Small intestine (tissue), 7 donors: ENCODE measurements around the gene METTL5. TPM values are rescaled to one million over a fixed set of nuclear protein-coding genes. Genes with fewer than 3 reads are reported as not detected.

Experiments used
- DNase-seq, 2 donors: peaks; one replicate each; pipeline versions ENCODE4 v3.0.0 to v3.0.0-alpha.2; 2013
- FAIRE-seq: peaks from 2 replicates; lab custom pipeline; 2012; peaks lifted over from hg19 to GRCh38; lab: Jason Lieb, UNC
- H3K27ac ChIP-seq, 3 donors: one replicate each; pipeline ENCODE4 v1.5.1; 2013; ENCODE audit warnings: low read length in 2 of 3, mild to moderate bottlenecking in 2 of 3, control low read depth in 1 of 3, inconsistent platforms in 1 of 3, low read depth in 1 of 3, moderate library complexity in 1 of 3
- H3K27me3 ChIP-seq, 3 donors: one replicate each; pipeline ENCODE4 v1.6.1; 2013; ENCODE audit warnings: low read length in 3 of 3, inconsistent platforms in 1 of 3; ENCODE audit not compliant: control insufficient read depth in 3 of 3, insufficient read depth in 3 of 3
- H3K36me3 ChIP-seq, 3 donors: one replicate each; pipeline ENCODE4 v1.6.1; 2013; ENCODE audit warnings: low read length in 3 of 3, inconsistent platforms in 1 of 3, low read depth in 1 of 3, mild to moderate bottlenecking in 1 of 3, moderate library complexity in 1 of 3; ENCODE audit not compliant: control insufficient read depth in 3 of 3, insufficient read depth in 2 of 3
- H3K4me1 ChIP-seq, 3 donors: one replicate each; pipeline ENCODE4 v1.6.1; 2013; ENCODE audit warnings: low read length in 2 of 3, inconsistent platforms in 1 of 3, low read depth in 1 of 3, mild to moderate bottlenecking in 1 of 3, moderate library complexity in 1 of 3; ENCODE audit not compliant: control insufficient read depth in 3 of 3, insufficient read depth in 2 of 3
- H3K4me3 ChIP-seq, 3 donors: one replicate each; pipeline ENCODE4 v1.5.1; 2013; ENCODE audit warnings: low read length in 3 of 3, control low read depth in 1 of 3, inconsistent platforms in 1 of 3, low read depth in 1 of 3, mild to moderate bottlenecking in 1 of 3, moderate library complexity in 1 of 3
- H3K9me3 ChIP-seq, 2 donors: one replicate each; pipeline ENCODE4 v1.6.1; 2013; ENCODE audit warnings: low read depth in 1 of 2, low read length in 1 of 2; ENCODE audit not compliant: control insufficient read depth in 2 of 2, insufficient read depth in 1 of 2
- WGBS, 3 donors: extraction: QIAGEN DNeasy Blood & Tissue Kit; methylation state at CpG; one replicate each; pipeline ENCODE4 v1.1.7; 2013; 5-methylcytosine and 5-hydroxymethylcytosine counted together
- polyA plus RNA-seq, 4 donors: library from polyadenylated mRNA; stranded (reverse) in 3 of 4; unstranded in 1 of 4; fragments of 200-250 nt in 3 of 4; fragments of 120-200 nt in 1 of 4; gene quantifications; one replicate each; pipeline versions ENCODE4 v1.2.1 to v1.2.3, GENCODE V29; 2013
- donor health status: healthy with polysubstance abuse.
- donor health status: control.
- donor health status: control.
- donor health status: Bipolar disorder and iron deficiency.
- donor health status: healthy.

METTL5 gene
- polyA plus RNA-seq, 4 donors: 44.3 to 75.8 (median 51.2) TPM

- FAIRE-seq: no peak
- H3K36me3 ChIP-seq: no peaks in the 10 kb centered on the region
- WGBS, 3 donors: 83 to 89% (median 86%) methylated on average over 4 to 5 of the region's 5 CpGs
Measured at GRCh38 chr2:169790581-169790980, 34.1 kb downstream of the METTL5 start.

DNA sequence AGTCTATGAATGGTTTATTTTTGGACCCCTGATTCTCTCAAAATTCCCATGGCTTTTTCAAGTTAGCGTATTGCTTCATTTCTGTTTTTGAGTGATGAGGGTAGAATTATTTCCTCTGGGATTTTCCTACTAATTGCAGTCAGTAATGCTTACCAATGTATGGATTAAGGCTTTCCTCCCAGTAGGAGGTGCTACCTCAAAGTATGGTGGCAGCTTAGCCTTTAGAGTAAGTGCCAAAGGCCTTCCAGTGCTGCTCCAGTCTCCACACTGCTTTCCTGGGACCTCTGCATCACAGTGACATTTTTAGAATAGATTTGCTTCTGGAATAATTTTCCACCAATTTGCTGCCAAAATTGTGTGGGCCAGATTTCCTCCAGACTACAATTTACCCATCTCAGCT, 42.2 kb downstream of the METTL5 start:
- Histone ChIP-seq H3K36me3 (no peaks in the 10 kb centered on the region), H3K27ac (no peak overlapping the region), H3K4me3 (no peak overlapping the region), H3K9me3 (no peaks in the 10 kb centered on the region), H3K4me1 (no peaks in the 10 kb centered on the region), H3K27me3 (no peaks in the 10 kb centered on the region)
- DNase-seq (no peak), FAIRE-seq (no peak)
- 93 to 97% (median 94%) methylated on average over 1 of the region's 1 CpG for WGBS, 3 donors

More at GRCh38 chr2:169790581-169790980, 34.1 kb downstream of the METTL5 start:
- DNase-seq: no peak
- peaks cover 0 to 2% (median 0%) of the 10 kb centered on the region in 3 donors for H3K27me3 ChIP-seq
- no peak overlapping the region for H3K4me3 ChIP-seq
- H3K27ac ChIP-seq: no peak overlapping the region
- no peaks in the 10 kb centered on the region for H3K4me1 ChIP-seq
- peaks cover 0 to 3% of the 10 kb centered on the region in 2 donors for H3K9me3 ChIP-seq

DNA sequence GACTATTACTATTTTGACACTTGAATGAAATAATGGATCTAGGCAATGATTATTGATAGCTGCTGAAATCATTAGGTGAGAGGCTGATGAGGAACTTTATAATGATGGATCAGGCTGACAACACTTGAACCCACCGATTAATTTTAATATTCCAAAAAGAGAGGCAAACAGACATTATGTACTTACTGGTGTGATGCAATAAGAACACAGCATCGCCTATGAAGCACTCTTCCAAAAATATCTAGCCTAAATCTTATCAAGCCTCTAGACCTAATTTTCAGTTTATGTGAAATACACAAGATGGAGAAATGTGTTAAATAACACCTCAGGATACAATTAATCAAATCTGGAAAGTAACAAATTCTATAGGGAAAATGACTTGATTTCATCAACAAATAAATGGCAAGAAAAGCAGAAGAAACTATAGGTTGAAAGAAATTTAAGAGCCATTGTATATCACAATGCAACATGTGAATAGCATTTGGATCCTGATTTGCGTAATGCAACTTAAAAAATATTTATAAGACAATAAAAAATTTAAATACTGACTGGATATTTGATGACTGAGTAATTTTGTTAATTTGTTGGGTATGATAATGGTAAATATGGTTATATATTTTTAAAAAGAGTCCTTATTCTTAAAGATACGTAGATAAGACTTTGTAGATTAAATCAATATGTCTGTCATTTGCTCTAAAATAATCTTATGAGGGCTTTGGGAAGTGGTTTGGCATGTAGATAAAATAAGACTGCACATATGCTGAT, 43.3 kb downstream of the METTL5 start:
- WGBS, 3 donors: 89 to 93% (median 90%) methylated on average over 4 of the region's 4 CpGs
- Histone ChIP-seq H3K4me3 (no peak overlapping the region), H3K36me3 (no peaks in the 10 kb centered on the region), H3K27ac (no peak overlapping the region), H3K4me1 (no peaks in the 10 kb centered on the region), H3K9me3 (no peaks in the 10 kb centered on the region), H3K27me3 (no peaks in the 10 kb centered on the region)
- DNase-seq (no peak), FAIRE-seq (no peak)

DNA sequence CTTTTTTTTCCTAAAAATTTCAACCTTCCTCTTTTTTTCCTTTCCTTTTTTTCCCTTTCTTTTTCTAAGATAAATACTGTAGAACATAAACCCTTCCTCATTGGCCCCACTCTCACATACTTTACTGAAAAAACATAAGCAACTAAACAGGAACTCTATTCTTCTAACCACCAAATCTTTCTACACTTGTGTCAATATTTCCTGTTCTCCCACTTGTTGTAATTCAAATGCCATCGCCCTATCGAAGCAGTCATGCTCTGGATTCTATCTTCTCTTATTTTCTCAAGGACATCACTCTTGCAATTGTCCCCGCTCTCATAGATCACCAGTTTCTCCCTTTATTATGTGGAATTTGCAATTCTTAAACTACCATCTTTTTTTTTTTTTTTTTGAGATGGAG, 46.3 kb downstream of the METTL5 start:
- Histone ChIP-seq H3K4me1 (no peaks in the 10 kb centered on the region), H3K27ac (no peak overlapping the region), H3K27me3 (no peaks in the 10 kb centered on the region), H3K9me3 (no peaks in the 10 kb centered on the region), H3K4me3 (no peak overlapping the region), H3K36me3 (no peaks in the 10 kb centered on the region)
- DNase-seq: no peak
- FAIRE-seq: no peak
- WGBS, 3 donors: 80 to 93% (median 89%) methylated on average over 3 of the region's 3 CpGs

GRCh38 chr2:169776252-169776761, 48.4 kb downstream of the METTL5 start:
- FAIRE-seq (no peak), DNase-seq (no peak)
- no peaks in the 10 kb centered on the region for H3K27me3 ChIP-seq
- 71 to 87% (median 74%) methylated on average over 2 of the region's 2 CpGs for WGBS, 3 donors
- H3K4me3 ChIP-seq: no peak overlapping the region
- no peaks in the 10 kb centered on the region for H3K9me3 ChIP-seq
- H3K4me1 ChIP-seq: no peaks in the 10 kb centered on the region
- H3K36me3 ChIP-seq: no peaks in the 10 kb centered on the region
- no peak overlapping the region for H3K27ac ChIP-seq

DNA sequence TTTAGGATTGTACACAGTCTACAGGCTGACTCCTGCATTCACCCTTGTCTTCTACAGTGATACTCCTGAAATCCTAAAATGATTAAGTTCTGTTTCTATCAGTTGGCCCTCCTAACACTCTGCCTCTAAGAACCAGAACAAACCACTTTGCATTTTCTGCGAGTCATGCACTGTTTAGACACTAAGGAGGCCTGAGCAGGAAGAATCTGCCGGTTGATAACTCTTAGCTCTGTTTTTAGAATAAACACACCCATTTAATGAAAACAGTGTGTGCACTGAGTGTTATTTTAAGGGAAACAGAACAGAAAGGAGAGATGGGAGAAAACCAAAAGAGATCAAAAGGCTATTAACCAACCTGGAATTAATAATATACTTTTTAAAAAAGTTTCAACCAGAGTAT, 48.9 kb downstream of the METTL5 start:
- 54 to 86% (median 82%) methylated on average over 2 of the region's 2 CpGs for WGBS, 3 donors
- DNase-seq (no peak), FAIRE-seq (no peak)
- Histone ChIP-seq H3K27ac (no peak overlapping the region), H3K27me3 (no peaks in the 10 kb centered on the region), H3K9me3 (no peaks in the 10 kb centered on the region), H3K4me3 (no peak overlapping the region), H3K4me1 (no peaks in the 10 kb centered on the region), H3K36me3 (no peaks in the 10 kb centered on the region)

DNA sequence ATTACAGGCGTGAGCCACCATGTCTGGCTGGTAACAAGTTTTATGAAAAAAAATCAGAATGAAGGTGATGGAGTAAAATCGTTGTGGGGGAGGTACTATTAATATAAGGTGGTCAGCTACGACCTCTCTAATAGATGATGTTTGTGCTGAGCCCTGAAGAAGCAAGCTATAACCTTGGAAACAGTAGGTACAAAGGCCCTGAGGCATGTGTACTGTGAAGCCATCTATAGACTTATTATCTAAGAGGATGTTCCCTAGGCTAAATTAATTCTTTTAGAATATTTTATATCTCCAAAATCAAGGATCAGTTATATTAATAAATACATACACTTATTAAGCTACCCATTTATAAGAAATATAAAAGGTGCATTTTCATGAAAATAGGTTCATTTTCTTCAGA, 49.4 kb downstream of the METTL5 start:
- no peaks in the 10 kb centered on the region for H3K36me3 ChIP-seq
- H3K27me3 ChIP-seq: no peaks in the 10 kb centered on the region
- no peaks in the 10 kb centered on the region for H3K4me1 ChIP-seq
- DNase-seq: no peak
- no peaks in the 10 kb centered on the region for H3K9me3 ChIP-seq
- FAIRE-seq: no peak
- no peak overlapping the region for H3K27ac ChIP-seq
- 81 to 89% (median 84%) methylated on average over 3 of the region's 3 CpGs for WGBS, 3 donors
- no peak overlapping the region for H3K4me3 ChIP-seq

DNA sequence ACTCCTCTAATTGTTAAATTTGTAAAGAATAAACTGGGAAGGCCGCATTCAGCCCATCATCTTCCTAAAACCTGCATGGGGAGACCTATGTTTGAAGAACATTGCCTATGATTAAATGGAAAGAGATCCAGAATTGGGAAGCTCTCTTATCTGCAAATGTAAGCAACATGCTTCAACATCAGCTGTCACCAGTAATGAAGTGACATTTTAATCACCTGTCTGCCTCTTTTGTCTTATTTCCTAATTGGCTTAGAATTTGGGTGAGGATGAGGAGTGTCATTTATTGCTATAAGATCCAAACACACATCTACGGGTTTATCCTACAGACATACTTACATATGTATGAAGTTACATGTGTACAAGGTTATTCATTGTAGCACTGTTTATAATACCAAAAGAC, 52.1 kb downstream of the METTL5 start:
- DNase-seq (no peak), FAIRE-seq (no peak)

More for the DNA sequence above, 52.1 kb downstream of the METTL5 start:
- Histone ChIP-seq H3K36me3 (no peaks in the 10 kb centered on the region), H3K27me3 (peaks cover 0 to 14% (median 0%) of the 10 kb centered on the region in 3 donors), H3K27ac (no peak overlapping the region), H3K9me3 (no peaks in the 10 kb centered on the region), H3K4me1 (no peaks in the 10 kb centered on the region), H3K4me3 (no peak overlapping the region)
- WGBS, 3 donors: 90 to 91% (median 91%) methylated on average over 2 of the region's 2 CpGs
